ENCODE measurements around the gene XK.
"Not testable (repeated sequence)": the region's sequence is repeated elsewhere in the genome, so short reads cannot be mapped to it uniquely, and the experiment has no call there.

XK gene

DNA sequence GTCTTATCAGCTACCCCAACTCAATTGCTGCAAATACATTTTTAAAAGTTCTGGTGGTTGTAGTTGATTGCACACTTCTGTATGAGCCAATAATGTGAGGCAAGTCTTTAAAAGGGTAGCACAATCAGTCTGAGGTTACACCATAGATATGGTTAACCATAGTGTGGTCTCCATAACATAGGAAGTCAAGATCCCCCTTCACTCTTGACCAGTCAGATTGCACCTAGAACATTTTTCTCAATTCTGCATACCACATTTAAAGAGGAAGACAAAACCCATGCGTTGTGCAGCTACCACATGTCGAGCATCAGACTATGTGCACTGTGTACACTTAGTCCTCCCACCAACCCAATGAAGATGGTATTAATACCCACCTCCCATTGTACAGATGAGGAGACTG is 67.8 kb downstream of the XK start:
- DNase-seq (ENCODE audit: low read depth in 2 of 2), result no peak

DNA sequence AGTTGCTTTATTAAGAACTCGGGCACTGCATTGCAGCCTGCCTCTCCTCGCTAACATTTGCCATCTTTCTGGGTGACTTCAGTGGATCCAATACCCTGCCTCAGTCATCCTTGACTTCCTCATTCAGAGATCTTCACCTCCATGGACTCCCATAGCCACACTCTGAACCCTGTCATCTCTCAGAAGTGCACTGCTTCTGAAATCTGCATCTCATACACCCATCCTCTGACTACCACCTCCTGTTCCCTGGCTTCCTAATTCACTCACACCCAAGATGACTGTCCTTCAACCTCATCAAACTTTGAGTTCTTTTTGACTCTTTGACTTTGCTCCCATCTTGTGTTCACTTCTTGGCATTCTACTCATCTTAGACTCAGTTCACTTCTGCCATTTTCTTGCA is 68.9 kb downstream of the XK start:
- DNase-seq (ENCODE audit: low read depth in 2 of 2), result no peak

DNA sequence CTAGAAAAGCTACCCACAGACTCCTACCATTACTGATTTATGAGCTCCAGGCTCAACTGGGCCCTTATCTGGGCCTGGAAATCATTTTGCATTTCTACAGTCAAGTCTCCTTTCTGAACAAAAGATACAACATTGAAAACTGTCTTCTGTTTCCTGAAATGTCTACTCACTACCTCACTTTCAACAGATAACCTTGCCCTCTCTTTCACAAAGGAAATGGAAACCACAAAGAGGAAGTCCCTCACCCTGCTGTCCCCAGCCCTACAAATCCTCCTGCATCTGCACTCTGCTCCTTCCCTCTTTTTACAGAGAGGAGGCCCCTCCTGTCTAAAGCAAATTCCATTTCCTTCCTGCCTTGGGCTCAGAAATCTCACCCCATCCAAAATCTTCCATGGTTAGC is 69.4 kb downstream of the XK start:
- DNase-seq (ENCODE audit: low read depth in 2 of 2), result no peak

DNA sequence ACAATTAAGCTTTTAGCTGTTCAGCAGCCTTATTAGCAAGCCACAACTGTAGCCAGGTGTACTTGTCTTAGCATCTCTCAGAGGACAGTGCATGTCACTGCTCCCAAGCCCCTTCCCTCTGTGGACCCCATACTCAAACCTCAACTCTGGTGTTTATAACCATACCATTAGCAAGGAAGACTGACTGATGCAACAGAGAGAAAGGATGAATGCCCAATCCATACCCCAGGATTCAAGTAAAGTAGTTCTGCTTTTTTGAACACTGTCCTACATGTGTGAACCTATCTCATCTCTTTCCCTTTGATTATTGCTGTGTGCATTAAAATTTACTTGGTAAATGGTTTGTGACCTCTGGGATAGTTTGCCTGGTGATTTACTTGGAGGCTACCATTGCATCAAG is 71.5 kb downstream of the XK start:
- no peak for DNase-seq (ENCODE audit: low read depth in 2 of 2)

DNA sequence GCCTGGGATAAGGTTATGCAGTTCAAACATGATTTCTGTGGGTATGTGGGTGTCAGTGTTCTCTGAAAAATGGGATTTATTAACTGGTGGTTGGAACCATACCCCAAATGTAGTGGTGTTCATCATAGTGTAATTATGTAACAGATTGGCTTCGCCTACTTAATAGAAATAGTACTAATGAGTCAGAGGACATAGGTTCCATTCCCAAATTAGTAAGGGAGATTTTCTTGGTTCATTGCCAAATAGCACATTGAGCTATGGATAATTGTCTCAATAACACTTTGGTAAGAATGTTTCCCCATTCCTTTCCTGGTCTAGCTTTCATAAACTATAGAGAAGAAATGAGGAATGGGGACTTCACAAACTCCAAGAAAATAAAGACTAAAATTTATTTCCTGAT is 73.8 kb downstream of the XK start:
- no peak for DNase-seq (ENCODE audit: low read depth in 2 of 2)

DNA sequence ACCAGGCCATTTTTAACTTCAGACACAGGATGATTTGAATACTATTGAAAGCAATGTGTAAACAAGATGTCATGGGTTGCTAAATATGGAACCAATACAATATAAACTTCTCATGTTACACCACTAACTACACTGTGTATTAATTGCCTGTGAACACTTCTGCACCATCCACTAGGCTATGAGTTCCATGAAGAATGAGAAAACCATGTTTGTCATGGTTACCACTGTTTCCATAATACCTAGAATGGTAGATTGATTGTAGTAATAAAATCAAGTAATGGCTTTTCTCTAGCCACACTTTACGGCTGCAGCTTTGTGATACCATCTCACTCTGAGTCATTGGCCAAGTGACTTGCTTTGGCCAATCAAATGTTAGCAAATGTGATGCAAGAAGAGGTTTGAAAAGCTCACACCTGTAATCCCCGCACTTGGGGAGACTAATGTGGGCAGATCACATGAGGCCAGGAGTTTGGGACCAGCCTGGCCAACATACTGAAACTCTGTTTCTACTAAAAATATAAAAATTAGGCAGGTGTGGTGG is 74.4 kb downstream of the XK start:
- no peak for DNase-seq (ENCODE audit: low read depth in 2 of 2)

DNA sequence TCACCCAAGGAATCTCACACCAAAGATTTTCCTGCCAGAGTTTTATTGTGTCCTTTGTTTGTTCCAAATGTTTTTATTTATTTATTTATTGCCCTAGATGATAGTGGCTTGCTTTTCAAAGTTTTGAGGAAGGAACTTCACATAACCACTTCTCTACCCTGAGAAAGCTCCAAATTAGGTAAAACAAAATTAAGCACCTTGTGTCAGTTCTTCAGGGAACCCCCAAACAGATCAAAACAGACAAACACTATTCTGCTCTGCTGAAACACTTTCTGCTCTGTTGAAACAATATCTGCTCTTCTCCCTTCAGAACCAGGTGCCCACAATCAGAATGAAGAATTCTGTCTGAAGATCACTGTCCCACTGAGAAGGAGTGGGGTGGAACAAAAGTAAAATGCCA is 77.8 kb downstream of the XK start:
- DNase-seq (ENCODE audit: low read depth in 2 of 2), result no peak

DNA sequence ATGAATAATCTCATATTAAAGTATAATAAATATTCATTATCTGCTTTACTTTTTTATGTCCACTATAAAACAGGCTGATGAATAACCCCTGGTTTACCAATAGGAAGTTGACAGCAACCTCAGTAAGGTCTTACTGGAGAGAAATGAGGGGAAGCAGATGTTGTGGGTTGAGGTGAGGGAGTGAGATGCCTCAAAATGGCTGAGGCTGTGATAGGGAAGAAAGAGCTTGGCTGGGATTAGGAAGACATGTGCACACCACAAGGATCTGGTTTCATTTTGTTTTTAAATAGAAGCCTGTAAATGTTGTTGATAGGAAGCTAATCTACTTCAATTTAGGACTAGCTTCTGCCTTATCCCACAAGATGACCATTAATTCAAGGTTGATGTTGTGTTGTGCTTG is 79.9 kb downstream of the XK start:
- DNase-seq (ENCODE audit: low read depth in 2 of 2), result no peak

DNA sequence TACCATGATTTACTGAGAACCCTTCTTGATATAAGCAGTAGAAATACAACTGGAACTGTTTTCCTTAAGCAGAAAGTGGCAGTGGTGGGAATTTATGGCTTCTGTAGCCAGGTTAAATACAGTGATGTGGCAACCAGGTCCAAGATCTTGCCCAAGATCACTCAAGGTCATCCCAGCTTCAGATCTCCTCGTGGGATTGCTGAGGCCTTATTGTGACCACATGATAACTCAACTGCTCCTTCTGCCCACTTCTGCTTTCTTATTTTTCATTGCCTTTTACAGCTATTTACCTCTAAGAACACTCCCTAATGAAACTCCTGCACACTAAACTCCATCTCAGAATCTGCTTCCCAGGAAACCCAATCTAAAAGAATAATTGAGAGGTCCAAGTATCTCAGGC is 81.8 kb downstream of the XK start:
- DNase-seq (ENCODE audit: low read depth in 2 of 2), result no peak

DNA sequence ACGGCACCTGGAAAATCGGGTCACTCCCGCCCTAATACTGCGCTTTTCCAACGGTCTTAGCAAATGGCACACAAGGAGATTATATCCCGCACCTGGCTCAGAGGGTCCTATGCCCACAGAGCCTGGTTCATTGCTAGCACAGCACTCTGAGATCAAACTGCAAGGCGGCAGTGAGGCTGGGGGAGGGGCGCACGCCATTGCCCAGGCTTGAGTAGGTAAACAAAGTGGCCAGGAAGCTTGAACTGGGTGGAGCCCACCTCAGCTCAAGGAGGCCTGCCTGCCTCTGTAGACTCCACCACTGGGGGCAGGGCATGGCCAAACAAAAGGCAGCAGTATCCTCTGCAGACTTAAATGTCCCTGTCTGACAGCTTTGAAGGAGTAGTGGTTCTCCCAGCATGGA is 83.3 kb downstream of the XK start:
- DNase-seq (ENCODE audit: low read depth in 2 of 2), result not testable (repeated sequence)

DNA sequence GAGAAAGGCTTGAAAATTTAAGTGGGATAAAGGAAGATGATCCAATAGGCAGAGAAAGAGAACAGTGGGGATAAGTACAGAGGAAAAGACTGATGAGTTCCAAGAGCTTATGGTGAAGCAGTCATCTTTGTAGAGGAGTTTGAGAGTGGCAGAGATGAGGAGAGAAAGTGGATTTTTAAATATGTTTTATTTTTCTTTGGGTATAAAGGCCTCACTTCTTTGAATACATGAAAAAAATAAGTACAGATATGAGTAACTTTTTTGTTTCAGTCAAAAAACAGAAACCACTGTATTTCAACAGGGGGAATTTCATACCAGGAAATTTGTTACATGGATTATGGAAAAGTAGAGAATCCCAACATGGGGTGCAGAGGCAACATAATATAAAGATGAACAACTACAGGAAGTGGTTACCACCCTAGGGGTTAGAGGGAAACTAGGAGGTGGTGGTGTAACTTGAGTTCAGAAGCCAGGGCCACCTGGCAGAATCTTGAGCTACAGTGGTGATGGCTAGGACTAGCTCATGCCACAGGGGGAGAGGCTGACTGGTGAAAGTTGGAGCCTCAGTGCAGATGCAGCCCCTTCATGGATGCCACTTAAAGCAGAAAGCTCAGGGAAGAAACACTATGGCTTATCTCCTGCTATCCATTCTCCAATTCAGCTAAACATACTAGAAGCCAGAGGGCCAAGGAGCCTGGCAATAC is 90.8 kb downstream of the XK start:
- no peak for DNase-seq (ENCODE audit: low read depth in 2 of 2)

DNA sequence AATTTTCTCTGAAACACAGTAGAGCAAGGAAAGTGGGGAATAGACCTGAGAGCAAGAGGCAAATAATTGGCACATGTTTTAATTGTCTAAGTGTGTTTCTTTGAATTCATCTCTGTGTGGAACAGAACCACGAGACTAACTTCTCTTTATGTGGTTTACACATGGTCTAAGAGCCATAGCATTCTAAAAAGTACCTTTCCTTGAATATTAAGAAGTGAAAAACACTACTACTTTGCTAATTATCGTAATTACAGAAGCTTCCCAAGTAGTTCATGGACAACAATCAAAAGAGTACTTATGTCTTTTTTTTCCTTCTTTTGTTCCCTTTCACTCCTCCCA is 91.4 kb downstream of the XK start:
- DNase-seq (ENCODE audit: low read depth in 2 of 2), result no peak

DNA sequence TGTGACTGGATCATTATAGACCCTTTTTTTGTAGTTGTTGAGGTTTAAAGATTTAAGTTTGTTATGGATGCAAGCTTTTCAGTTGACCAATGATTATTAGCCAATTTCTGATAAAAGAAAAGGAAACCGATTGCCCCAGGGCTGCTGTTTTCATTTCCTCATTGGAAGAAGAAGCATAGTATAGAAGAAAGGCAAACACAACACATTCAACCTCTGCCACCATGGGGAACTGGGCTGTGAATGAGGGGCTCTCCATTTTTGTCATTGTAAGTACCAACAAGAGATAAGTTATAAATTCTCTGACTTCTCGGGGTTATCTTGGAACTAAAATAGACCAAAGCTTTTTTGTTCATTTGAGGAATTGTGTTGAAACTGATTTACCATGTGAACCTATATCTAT is 94.3 kb downstream of the XK start, which contains the start of gene CYBB:
Gene CYBB (plus strand): TSS at position 203 of the 400 bp plus-strand sequence. CDS start 19 bp downstream, at position 222.
- DNase-seq (ENCODE audit: low read depth in 2 of 2), result no peak

DNA sequence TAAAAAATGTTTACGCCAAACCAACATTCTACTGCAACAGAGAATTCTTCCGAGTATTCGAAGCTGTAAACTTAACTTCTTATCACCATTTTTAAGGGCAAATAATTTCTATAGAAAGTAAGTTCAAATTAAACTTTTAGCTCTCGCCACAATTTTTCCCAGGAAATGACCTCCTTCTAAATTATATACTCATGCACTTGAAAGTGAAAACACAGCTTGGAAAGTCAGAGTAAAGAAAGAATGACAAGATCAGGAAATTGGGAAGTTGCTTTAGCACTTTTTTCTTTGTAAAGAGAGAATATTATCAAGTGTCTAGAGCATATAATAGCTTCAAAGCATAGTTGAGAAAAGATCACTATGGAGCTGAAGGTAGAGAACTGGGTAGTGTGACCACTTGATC is 95.5 kb downstream of the XK start:
- DNase-seq (ENCODE audit: low read depth in 2 of 2), result no peak
